Endothelial cell of umbilical vein (primary cell): ENCODE measurements around the gene VMP1. TPM values are rescaled to one million over a fixed set of nuclear protein-coding genes. Genes with fewer than 3 reads are reported as not detected.

Experiments used
- BruUV-seq: library from RNA; stranded (reverse); fragments of 400-500 nt; replicated peaks from 2 replicates; lab custom pipeline; 2021; lab: Mats Ljungman, UMichigan
- CTCF ChIA-PET: fragments of 300-600, 350-600 bp; sonication (Branson Sonifier 250); formaldehyde crosslinking; loops from one replicate; lab custom pipeline; 2021; ENCODE audit warnings: antibody characterized with exemption, inconsistent platforms; lab: Charles Lee
- POLR2A ChIA-PET: fragments of 300-600, 350-600 bp; sonication (Branson Sonifier 250); formaldehyde crosslinking; loops from one replicate; lab custom pipeline; 2021; ENCODE audit warnings: antibody characterized with exemption, inconsistent platforms; lab: Charles Lee
- DNase-seq: peaks from one replicate; pipeline ENCODE4 v3.0.0-alpha.2; 2011; ENCODE audit warnings: low read depth, low spot score
- FAIRE-seq: peaks from 2 replicates; lab custom pipeline; 2011; peaks lifted over from hg19 to GRCh38; lab: Jason Lieb, UNC
- H2AFZ ChIP-seq: 2 replicates; pipeline ENCODE4 v1.6.0; 2012; ENCODE audit warnings: low read depth, low read length, control low read depth, inconsistent platforms
- H3K27ac ChIP-seq: 2 replicates; pipeline ENCODE4 v1.5.1; 2011; ENCODE audit warnings: low read depth, mild to moderate bottlenecking, control low read depth, low read length, moderate library complexity; ENCODE audit not compliant: insufficient read depth
- H3K27me3 ChIP-seq, 2 experiments: 2 replicates each; pipeline versions ENCODE4 v1.6.0 to v1.6.1; 2011; ENCODE audit warnings: low read length in 2 of 2, mixed read lengths in 1 of 2; ENCODE audit not compliant: control insufficient read depth in 2 of 2, insufficient read depth in 2 of 2
- H3K36me3 ChIP-seq, 2 experiments: 2 replicates in 1 of 2; 3 replicates in 1 of 2; pipeline ENCODE4 v1.5.1; 2011; ENCODE audit warnings: low read length in 2 of 2, mild to moderate bottlenecking in 1 of 2, moderate library complexity in 1 of 2; ENCODE audit not compliant: control insufficient read depth in 2 of 2, insufficient read depth in 2 of 2; ENCODE audit errors: extremely low read depth in 1 of 2
- H3K4me1 ChIP-seq: 3 replicates; pipeline ENCODE4 v1.5.1; 2011; ENCODE audit warnings: mild to moderate bottlenecking, low read length; ENCODE audit not compliant: control insufficient read depth, insufficient read depth; ENCODE audit errors: extremely low read depth
- H3K4me2 ChIP-seq: 2 replicates; pipeline ENCODE4 v1.6.1; 2011; ENCODE audit warnings: low read length, control low read depth, mixed read lengths; ENCODE audit not compliant: insufficient read depth
- H3K4me3 ChIP-seq, 3 experiments: fragments of 200-600 bp in 1 of 3; sonication (generic), shearing (Covaris generic) in 1 of 3; replicated peaks in 1 of 3; 2 replicates each; pipeline ENCODE4 v1.5.1; 2011 to 2016; ENCODE audit warnings: control low read depth in 3 of 3, low read length in 3 of 3, mild to moderate bottlenecking in 2 of 3, inconsistent platforms in 1 of 3, low read depth in 1 of 3, moderate library complexity in 1 of 3; ENCODE audit not compliant: insufficient read depth in 1 of 3
- H3K79me2 ChIP-seq: 2 replicates; pipeline ENCODE4 v1.6.0; 2012; ENCODE audit warnings: low read length, inconsistent platforms; ENCODE audit not compliant: control insufficient read depth, insufficient read depth
- H3K9ac ChIP-seq: replicated peaks from 2 replicates; pipeline ENCODE3; 2011; ENCODE audit warnings: low read length, control low read depth; ENCODE audit not compliant: insufficient read depth; ENCODE audit errors: extremely low read depth
- H3K9me1 ChIP-seq: replicated peaks from 3 replicates; pipeline ENCODE4 v1.6.0; 2011; ENCODE audit warnings: mild to moderate bottlenecking, low read length; ENCODE audit not compliant: control insufficient read depth, insufficient read depth; ENCODE audit errors: extremely low read depth
- H3K9me3 ChIP-seq: replicated peaks from 2 replicates; pipeline ENCODE4 v1.5.1; 2012; ENCODE audit warnings: low read length, inconsistent platforms; ENCODE audit not compliant: control insufficient read depth, insufficient read depth
- H4K20me1 ChIP-seq: replicated peaks from 2 replicates; pipeline ENCODE3; 2011; ENCODE audit warnings: mild to moderate bottlenecking, low read length; ENCODE audit not compliant: control insufficient read depth, insufficient read depth; ENCODE audit errors: extremely low read depth
- EZH2 ChIP-seq: IDR thresholded peaks from 2 replicates; pipeline ENCODE4 v1.6.1; 2012; ENCODE audit warnings: borderline replicate concordance, low read depth, mild to moderate bottlenecking, moderate library complexity, low read length, inconsistent platforms; ENCODE audit not compliant: severe bottlenecking
- FOS ChIP-seq: IDR thresholded peaks from 2 replicates; pipeline ENCODE4 v1.6.1; 2011; ENCODE audit warnings: mild to moderate bottlenecking, low read length, moderate library complexity, borderline replicate concordance; ENCODE audit not compliant: insufficient read depth
- GATA2 ChIP-seq: IDR thresholded peaks from 2 replicates; pipeline ENCODE4 v1.7.0; 2011; ENCODE audit warnings: low read depth, mild to moderate bottlenecking, moderate library complexity, mixed read lengths, low read length; ENCODE audit not compliant: insufficient read length, insufficient read depth
- JUN ChIP-seq: IDR thresholded peaks from 2 replicates; pipeline ENCODE4 v1.6.1; 2011; ENCODE audit warnings: borderline replicate concordance, low read depth; ENCODE audit not compliant: insufficient read length, insufficient read depth
- MYC ChIP-seq: IDR thresholded peaks from one replicate; pipeline ENCODE4 v1.6.1; 2011; ENCODE audit warnings: mild to moderate bottlenecking, low read depth, low read length
- POLR2A ChIP-seq: IDR thresholded peaks from 2 replicates; pipeline ENCODE4 v1.6.1; 2012; ENCODE audit warnings: low read depth, mild to moderate bottlenecking, control low read depth, low read length
- POLR2AphosphoS5 ChIP-seq: IDR thresholded peaks from 2 replicates; pipeline ENCODE4 v1.6.1; 2012; ENCODE audit warnings: low read depth, mild to moderate bottlenecking, control low read depth, low read length, moderate library complexity; ENCODE audit not compliant: insufficient read depth
- dilution Hi-C: fragments of 300-500 bp; cut with MboI; formaldehyde crosslinking; loops from one replicate; pipeline ENCODE4 v1.15.0; 2019; ENCODE audit warnings: low sequenced_read_pairs; ENCODE audit not compliant: extremely low pct_ligation_motif_present
- intact Hi-C: fragments of 100-400 bp; cut with micrococcal nuclease; formaldehyde crosslinking; loops from one replicate; pipeline ENCODE4 v1.10.0; 2022
- polyA plus RNA-seq, 4 experiments: library from polyadenylated mRNA; depleted of rRNA in 3 of 4; stranded (reverse) in 3 of 4; unstranded in 1 of 4; fragments of >200 nt; gene quantifications; 2 replicates each; pipeline versions ENCODE4 v1.2.1 to v1.2.3, GENCODE V29; 2011 to 2012; ENCODE audit warnings: missing spikeins in 1 of 4
- total RNA-seq: library from RNA; stranded (reverse); gene quantifications from 2 replicates; pipeline ENCODE4 v1.2.3, GENCODE V29; 2021
- TF ChIP-seq, protein P1 (sequence below): IDR thresholded peaks from 2 replicates; pipeline ENCODE4 v1.6.1; 2011; ENCODE audit not compliant: insufficient read depth, insufficient read length
- TF ChIP-seq, protein P2 (sequence below), 2 donors: IDR thresholded peaks; 1 replicate in 1 of 2; 2 replicates in 1 of 2; pipeline ENCODE4 v1.5.1; 2011; ENCODE audit warnings: low read length in 2 of 2, mild to moderate bottlenecking in 2 of 2, moderate library complexity in 2 of 2, control low read depth in 1 of 2, inconsistent platforms in 1 of 2, low read depth in 1 of 2; ENCODE audit not compliant: insufficient read depth in 1 of 2; ENCODE audit errors: extremely low read depth in 1 of 2

VMP1 gene
- total and polyA plus RNA-seq, 2 donors (not counting 3 experiments of a cell fraction or from before 2014, with no cell fraction given): 138 to 270 TPM

DNA sequence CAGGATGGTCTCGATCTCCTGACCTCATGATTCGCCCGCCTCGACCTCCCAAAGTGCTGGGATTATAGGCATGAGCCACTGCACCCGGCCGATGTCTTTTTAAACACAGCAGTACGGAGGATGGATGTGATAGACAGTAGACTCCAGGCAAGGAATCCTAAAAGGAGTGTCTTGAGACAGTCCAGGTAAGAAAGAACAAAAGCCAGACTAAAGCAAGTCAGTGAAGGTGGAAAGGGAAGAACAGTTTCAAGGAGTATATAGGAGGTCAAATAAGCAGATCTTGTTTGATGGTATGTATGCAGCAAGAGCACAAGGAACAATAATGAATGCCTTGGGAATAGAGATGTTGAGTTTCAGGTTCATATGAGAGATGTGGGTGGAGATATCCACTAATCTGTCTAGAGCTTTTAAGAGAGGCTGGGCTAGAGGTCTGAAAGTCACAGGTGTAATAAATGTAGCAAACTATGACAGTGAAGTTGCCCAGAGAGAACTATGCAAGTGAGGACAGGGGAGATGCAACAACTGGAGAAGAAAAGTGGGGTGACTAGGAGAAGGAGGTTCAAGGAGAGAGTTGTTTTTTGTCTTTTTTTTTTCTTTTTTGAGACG, 180.8 kb downstream of the VMP1 start:
- Histone ChIP-seq H3K27me3 (no peaks in the 10 kb centered on the region), H3K36me3 (peaks cover 0 to 3% of the 10 kb centered on the region in 2 experiments), H3K79me2 (peaks cover 8% of the 10 kb centered on the region), H3K4me1 (peaks cover 5% of the 10 kb centered on the region), H2AFZ (no peak overlapping the region), H3K27ac (no peak overlapping the region), H3K9me1 (no peaks in the 10 kb centered on the region), H3K4me2 (no peak overlapping the region), H3K9me3 (no peaks in the 10 kb centered on the region), H4K20me1 (no peaks in the 10 kb centered on the region), H3K4me3 (no peak overlapping the region), H3K9ac (no peak overlapping the region)
- dilution Hi-C loops (no loop called here), intact Hi-C loops (no loop called here)
- no TSS peak for BruUV-seq
- ChIA-PET CTCF (no interaction called here), POLR2A (no interaction called here)
- TF ChIP-seq POLR2AphosphoS5: no peak
- TF ChIP-seq, protein P1, sequence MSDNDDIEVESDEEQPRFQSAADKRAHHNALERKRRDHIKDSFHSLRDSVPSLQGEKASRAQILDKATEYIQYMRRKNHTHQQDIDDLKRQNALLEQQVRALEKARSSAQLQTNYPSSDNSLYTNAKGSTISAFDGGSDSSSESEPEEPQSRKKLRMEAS: no peak
- no peak for TF ChIP-seq EZH2
- TF ChIP-seq, protein P2, sequence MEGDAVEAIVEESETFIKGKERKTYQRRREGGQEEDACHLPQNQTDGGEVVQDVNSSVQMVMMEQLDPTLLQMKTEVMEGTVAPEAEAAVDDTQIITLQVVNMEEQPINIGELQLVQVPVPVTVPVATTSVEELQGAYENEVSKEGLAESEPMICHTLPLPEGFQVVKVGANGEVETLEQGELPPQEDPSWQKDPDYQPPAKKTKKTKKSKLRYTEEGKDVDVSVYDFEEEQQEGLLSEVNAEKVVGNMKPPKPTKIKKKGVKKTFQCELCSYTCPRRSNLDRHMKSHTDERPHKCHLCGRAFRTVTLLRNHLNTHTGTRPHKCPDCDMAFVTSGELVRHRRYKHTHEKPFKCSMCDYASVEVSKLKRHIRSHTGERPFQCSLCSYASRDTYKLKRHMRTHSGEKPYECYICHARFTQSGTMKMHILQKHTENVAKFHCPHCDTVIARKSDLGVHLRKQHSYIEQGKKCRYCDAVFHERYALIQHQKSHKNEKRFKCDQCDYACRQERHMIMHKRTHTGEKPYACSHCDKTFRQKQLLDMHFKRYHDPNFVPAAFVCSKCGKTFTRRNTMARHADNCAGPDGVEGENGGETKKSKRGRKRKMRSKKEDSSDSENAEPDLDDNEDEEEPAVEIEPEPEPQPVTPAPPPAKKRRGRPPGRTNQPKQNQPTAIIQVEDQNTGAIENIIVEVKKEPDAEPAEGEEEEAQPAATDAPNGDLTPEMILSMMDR (IDR thresholded peaks at IDR 0.05; ENCODE audit: extremely low read depth in 1 of 2, insufficient read depth in 1 of 2, low read depth in 1 of 2, low read length in 2 of 2): no peak
- TF ChIP-seq JUN: no peak
- no peak for TF ChIP-seq MYC
- TF ChIP-seq GATA2: no peak
- no peak for TF ChIP-seq POLR2A
- TF ChIP-seq FOS: no peak
- DNase-seq (no peak), FAIRE-seq (no peak)
